MM.1S (cell line): ENCODE results near the gene DYNC2H1.

Experiments used
- DNase-seq: peaks from one replicate; pipeline ENCODE4 v3.0.0-alpha.2; 2015
- H2AFZ ChIP-seq: fragments of 300-600 bp; sonication (generic); 2 replicates; pipeline ENCODE4 v1.6.0; 2016; ENCODE audit warnings: antibody characterized with exemption, low read length
- H3F3A ChIP-seq: fragments of 300-600 bp; sonication (generic); 2 replicates; pipeline ENCODE4 v1.6.1; 2016; ENCODE audit warnings: mild to moderate bottlenecking, antibody characterized with exemption, low read length, moderate library complexity, mixed read lengths; ENCODE audit not compliant: insufficient read depth
- H3K27ac ChIP-seq: fragments of 300-600 bp; sonication (generic); 2 replicates; pipeline ENCODE4 v1.5.1; 2016; ENCODE audit warnings: mild to moderate bottlenecking, low read length
- H3K27me3 ChIP-seq: fragments of 300-600 bp; sonication (generic); replicated peaks from 2 replicates; pipeline ENCODE4 v1.6.0; 2016; ENCODE audit warnings: low read length; ENCODE audit not compliant: insufficient read depth
- H3K36me3 ChIP-seq: fragments of 300-600 bp; sonication (generic); replicated peaks from 2 replicates; pipeline ENCODE4 v1.6.1; 2016; ENCODE audit warnings: mild to moderate bottlenecking, low read length, mixed read lengths; ENCODE audit not compliant: insufficient read depth
- H3K4me1 ChIP-seq: fragments of 300-600 bp; sonication (generic); 2 replicates; pipeline ENCODE4 v1.6.1; 2016; ENCODE audit warnings: low read length, mixed read lengths
- H3K4me2 ChIP-seq: fragments of 300-600 bp; sonication (generic); 2 replicates; pipeline ENCODE4 v1.6.0; 2016; ENCODE audit warnings: low read depth, low read length
- H3K4me3 ChIP-seq: fragments of 300-600 bp; sonication (generic); 2 replicates; pipeline ENCODE4 v1.5.1; 2016; ENCODE audit warnings: low read length, mixed read lengths
- H3K79me2 ChIP-seq: fragments of 300-600 bp; sonication (generic); 2 replicates; pipeline ENCODE4 v1.6.1; 2016; ENCODE audit warnings: mixed run types, low read length, mixed read lengths
- H3K9ac ChIP-seq: fragments of 300-600 bp; sonication (generic); 2 replicates; pipeline ENCODE4 v1.6.1; 2016; ENCODE audit warnings: low read length, mixed read lengths
- H3K9me2 ChIP-seq: fragments of 300-600 bp; sonication (generic); replicated peaks from 2 replicates; pipeline ENCODE4 v1.6.1; 2016; ENCODE audit warnings: mild to moderate bottlenecking, low read length, mixed read lengths; ENCODE audit not compliant: insufficient read depth
- H3K9me3 ChIP-seq: fragments of 300-600 bp; sonication (generic); replicated peaks from 2 replicates; pipeline ENCODE4 v1.6.1; 2016; ENCODE audit warnings: mild to moderate bottlenecking, low read length, mixed read lengths; ENCODE audit not compliant: insufficient read depth
- H4K20me1 ChIP-seq: fragments of 300-600 bp; sonication (generic); 2 replicates; pipeline ENCODE4 v1.6.1; 2016; ENCODE audit warnings: mild to moderate bottlenecking, low read length, moderate library complexity, mixed read lengths; ENCODE audit not compliant: insufficient read depth
- EZH2 ChIP-seq: fragments of 300-600 bp; sonication (generic); optimal IDR thresholded peaks from 2 replicates; pipeline ENCODE3; 2017; ENCODE audit warnings: low read depth, mild to moderate bottlenecking, antibody characterized with exemption, low read length, mixed read lengths
- EZH2phosphoT487 ChIP-seq: fragments of 300-600 bp; sonication (generic); IDR thresholded peaks from 2 replicates; pipeline ENCODE4 v1.6.1; 2018; ENCODE audit warnings: antibody characterized with exemption, low read length
- TF ChIP-seq, protein P1 (sequence below): fragments of 300-600 bp; sonication (generic); IDR thresholded peaks from 2 replicates; pipeline ENCODE4 v1.5.1; 2016; ENCODE audit warnings: antibody characterized with exemption, low read length, mixed read lengths

The DYNC2H1 gene

DNA sequence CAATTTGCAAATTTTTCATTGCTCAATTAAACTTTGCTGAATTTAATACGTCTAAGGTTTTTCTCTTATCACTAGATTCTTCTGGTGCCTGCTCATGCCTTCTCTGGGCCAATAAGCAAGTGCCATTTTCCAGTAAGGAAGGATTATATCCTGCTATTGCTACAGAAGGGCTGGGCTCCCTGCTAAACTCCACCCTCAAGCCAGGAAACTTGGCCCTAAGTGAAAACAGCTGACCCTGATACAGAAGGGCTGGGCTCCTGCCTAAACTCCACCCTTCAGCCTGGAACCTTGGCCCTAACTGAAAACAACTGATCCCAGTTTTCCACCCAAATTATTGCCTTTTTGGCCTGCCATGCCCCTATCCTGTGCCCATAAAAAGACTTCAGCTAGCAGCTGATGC, 385.3 kb downstream of the DYNC2H1 start:
- H3K4me1 ChIP-seq: no peaks in the 10 kb centered on the region
- no peak for TF ChIP-seq EZH2
- TF ChIP-seq, protein P1, sequence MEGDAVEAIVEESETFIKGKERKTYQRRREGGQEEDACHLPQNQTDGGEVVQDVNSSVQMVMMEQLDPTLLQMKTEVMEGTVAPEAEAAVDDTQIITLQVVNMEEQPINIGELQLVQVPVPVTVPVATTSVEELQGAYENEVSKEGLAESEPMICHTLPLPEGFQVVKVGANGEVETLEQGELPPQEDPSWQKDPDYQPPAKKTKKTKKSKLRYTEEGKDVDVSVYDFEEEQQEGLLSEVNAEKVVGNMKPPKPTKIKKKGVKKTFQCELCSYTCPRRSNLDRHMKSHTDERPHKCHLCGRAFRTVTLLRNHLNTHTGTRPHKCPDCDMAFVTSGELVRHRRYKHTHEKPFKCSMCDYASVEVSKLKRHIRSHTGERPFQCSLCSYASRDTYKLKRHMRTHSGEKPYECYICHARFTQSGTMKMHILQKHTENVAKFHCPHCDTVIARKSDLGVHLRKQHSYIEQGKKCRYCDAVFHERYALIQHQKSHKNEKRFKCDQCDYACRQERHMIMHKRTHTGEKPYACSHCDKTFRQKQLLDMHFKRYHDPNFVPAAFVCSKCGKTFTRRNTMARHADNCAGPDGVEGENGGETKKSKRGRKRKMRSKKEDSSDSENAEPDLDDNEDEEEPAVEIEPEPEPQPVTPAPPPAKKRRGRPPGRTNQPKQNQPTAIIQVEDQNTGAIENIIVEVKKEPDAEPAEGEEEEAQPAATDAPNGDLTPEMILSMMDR: no peak
- no peak for TF ChIP-seq EZH2phosphoT487
- DNase-seq: no peak

DNA sequence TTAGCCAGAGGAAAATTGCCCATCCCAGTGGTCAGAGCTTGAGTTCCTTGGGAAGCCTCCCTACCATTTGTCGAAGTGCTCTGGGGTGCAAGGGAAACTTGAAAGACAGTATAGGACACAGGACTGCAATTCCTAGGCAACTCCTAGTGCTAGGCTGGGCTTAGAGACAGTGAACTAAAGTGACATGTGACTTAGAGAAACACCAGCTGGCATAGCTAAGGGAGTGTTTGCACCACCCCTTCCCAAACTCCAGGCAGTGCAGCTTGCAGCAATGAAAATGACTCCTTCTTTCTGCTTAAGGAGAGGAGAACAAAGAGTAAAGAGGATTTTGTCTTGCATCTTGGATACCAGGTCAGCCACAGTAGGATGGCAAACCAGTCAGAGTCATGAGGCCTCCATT, 388.0 kb downstream of the DYNC2H1 start:
- Histone ChIP-seq H3K4me1 (no peaks in the 10 kb centered on the region), H2AFZ (no peak overlapping the region), H3K79me2 (no peaks in the 10 kb centered on the region), H3K27me3 (no peaks in the 10 kb centered on the region), H3K36me3 (no peaks in the 10 kb centered on the region), H3K4me2 (no peak overlapping the region), H3F3A (no peaks in the 10 kb centered on the region), H3K4me3 (no peak overlapping the region), H3K9me2 (no peaks in the 10 kb centered on the region), H3K27ac (no peak overlapping the region), H4K20me1 (no peaks in the 10 kb centered on the region), H3K9me3 (no peaks in the 10 kb centered on the region), H3K9ac (no peak overlapping the region)
- DNase-seq: no peak
- TF ChIP-seq, protein P1: no peak
- TF ChIP-seq EZH2phosphoT487: no peak
- no peak for TF ChIP-seq EZH2

More for the DNA sequence above, 385.3 kb downstream of the DYNC2H1 start:
- no peaks in the 10 kb centered on the region for H3K79me2 ChIP-seq
- H3K27me3 ChIP-seq: no peaks in the 10 kb centered on the region
- no peaks in the 10 kb centered on the region for H3K36me3 ChIP-seq
- H4K20me1 ChIP-seq: no peaks in the 10 kb centered on the region
- H3F3A ChIP-seq: no peaks in the 10 kb centered on the region
- no peak overlapping the region for H2AFZ ChIP-seq
- H3K4me2 ChIP-seq: no peak overlapping the region
- H3K9me2 ChIP-seq: no peaks in the 10 kb centered on the region
- no peak overlapping the region for H3K4me3 ChIP-seq
- no peaks in the 10 kb centered on the region for H3K9me3 ChIP-seq
- no peak overlapping the region for H3K9ac ChIP-seq
- H3K27ac ChIP-seq: no peak overlapping the region

DNA sequence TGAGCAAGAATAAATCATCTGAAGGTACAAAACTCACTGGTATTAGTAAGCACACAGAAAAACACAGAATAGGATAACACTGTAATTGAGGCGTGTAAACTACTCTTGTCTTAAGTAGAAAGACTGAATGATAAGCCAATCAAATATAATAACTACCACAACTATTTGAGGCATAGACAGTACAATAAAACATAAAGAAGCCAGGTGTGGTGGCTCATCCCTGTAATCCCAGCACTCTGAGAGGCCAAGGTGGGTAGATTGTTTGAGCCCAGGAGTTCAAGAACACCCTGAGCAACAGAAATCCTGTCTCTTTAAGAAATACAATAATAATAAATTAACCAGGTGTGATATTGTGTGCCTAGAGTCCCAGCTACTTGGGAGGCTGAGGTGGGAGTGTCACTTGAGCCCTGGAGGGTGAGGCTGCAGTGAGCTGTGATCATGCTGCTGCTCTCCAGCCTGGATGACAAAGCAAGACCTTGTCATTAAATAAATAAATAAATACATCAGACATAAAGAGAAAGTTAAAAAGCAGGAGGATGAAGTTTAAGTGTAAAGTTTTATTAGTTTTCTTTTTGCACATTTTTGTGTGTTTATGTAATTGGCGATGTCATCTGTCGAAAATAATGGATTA, 390.6 kb downstream of the DYNC2H1 start:
- Histone ChIP-seq H3K4me1 (no peaks in the 10 kb centered on the region), H4K20me1 (no peaks in the 10 kb centered on the region), H3K4me3 (no peak overlapping the region), H3F3A (no peaks in the 10 kb centered on the region), H3K27ac (no peak overlapping the region), H3K36me3 (no peaks in the 10 kb centered on the region), H3K79me2 (no peaks in the 10 kb centered on the region), H3K9ac (no peak overlapping the region), H3K9me2 (no peaks in the 10 kb centered on the region), H3K27me3 (no peaks in the 10 kb centered on the region), H2AFZ (no peak overlapping the region), H3K9me3 (no peaks in the 10 kb centered on the region), H3K4me2 (no peak overlapping the region)
- DNase-seq: no peak
- TF ChIP-seq EZH2 (no peak), EZH2phosphoT487 (no peak)
- TF ChIP-seq, protein P1: no peak
